ENCODE data around the gene PCNX1.

GRCh38 chr14:70916799-70917198, 9.5 kb downstream of the PCNX1 start:
- TF ChIP-seq POLR2AphosphoS5 (IDR thresholded peaks at IDR 0.05; ENCODE audit: low read depth, low read length) (no peak), FOXP2 (optimal IDR thresholded peaks at IDR 0.05; ENCODE audit: borderline replicate concordance, extremely low read depth, extremely low read length, insufficient read depth) (no peak), TAF1 (IDR thresholded peaks at IDR 0.05; ENCODE audit: borderline replicate concordance, insufficient read depth, low read length) (no peak), SIN3A (IDR thresholded peaks at IDR 0.05; ENCODE audit: borderline replicate concordance, insufficient read depth, low read length) (no peak)
- TF ChIP-seq, protein P1, sequence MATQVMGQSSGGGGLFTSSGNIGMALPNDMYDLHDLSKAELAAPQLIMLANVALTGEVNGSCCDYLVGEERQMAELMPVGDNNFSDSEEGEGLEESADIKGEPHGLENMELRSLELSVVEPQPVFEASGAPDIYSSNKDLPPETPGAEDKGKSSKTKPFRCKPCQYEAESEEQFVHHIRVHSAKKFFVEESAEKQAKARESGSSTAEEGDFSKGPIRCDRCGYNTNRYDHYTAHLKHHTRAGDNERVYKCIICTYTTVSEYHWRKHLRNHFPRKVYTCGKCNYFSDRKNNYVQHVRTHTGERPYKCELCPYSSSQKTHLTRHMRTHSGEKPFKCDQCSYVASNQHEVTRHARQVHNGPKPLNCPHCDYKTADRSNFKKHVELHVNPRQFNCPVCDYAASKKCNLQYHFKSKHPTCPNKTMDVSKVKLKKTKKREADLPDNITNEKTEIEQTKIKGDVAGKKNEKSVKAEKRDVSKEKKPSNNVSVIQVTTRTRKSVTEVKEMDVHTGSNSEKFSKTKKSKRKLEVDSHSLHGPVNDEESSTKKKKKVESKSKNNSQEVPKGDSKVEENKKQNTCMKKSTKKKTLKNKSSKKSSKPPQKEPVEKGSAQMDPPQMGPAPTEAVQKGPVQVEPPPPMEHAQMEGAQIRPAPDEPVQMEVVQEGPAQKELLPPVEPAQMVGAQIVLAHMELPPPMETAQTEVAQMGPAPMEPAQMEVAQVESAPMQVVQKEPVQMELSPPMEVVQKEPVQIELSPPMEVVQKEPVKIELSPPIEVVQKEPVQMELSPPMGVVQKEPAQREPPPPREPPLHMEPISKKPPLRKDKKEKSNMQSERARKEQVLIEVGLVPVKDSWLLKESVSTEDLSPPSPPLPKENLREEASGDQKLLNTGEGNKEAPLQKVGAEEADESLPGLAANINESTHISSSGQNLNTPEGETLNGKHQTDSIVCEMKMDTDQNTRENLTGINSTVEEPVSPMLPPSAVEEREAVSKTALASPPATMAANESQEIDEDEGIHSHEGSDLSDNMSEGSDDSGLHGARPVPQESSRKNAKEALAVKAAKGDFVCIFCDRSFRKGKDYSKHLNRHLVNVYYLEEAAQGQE (IDR thresholded peaks at IDR 0.05; ENCODE audit: insufficient read depth in 1 of 2, low read depth in 2 of 2, low read length in 2 of 2): no peak

Measured in PFSK-1 (cell line).